Chondrocyte (in vitro differentiated cells): Measurements from ENCODE around the gene CLDN17. TPM values are rescaled to one million over a fixed set of nuclear protein-coding genes. Genes with fewer than 3 reads are reported as not detected.

Experiments
- DNase-seq: peaks from one replicate; pipeline ENCODE4 v3.0.0; 2021; ENCODE audit warnings: mixed read lengths, low spot score
- H3K27ac Mint-ChIP-seq: one replicate; pipeline ENCODE4 v1.8.0; 2021; ENCODE audit warnings: mild to moderate bottlenecking, moderate library complexity, mixed read lengths; ENCODE audit not compliant: unreplicated experiment
- H3K27me3 Mint-ChIP-seq: 2 replicates; pipeline ENCODE4 v1.8.0; 2021; ENCODE audit warnings: low read depth, mixed read lengths
- H3K36me3 Mint-ChIP-seq: 2 replicates; pipeline ENCODE4 v1.8.0; 2021; ENCODE audit warnings: low read depth, mixed read lengths
- H3K4me1 Mint-ChIP-seq: 2 replicates; pipeline ENCODE4 v1.8.0; 2021; ENCODE audit warnings: low read depth, mild to moderate bottlenecking, mixed read lengths
- H3K4me3 Mint-ChIP-seq: one replicate; pipeline ENCODE4 v1.8.0; 2021; ENCODE audit warnings: mild to moderate bottlenecking, moderate library complexity, mixed read lengths; ENCODE audit not compliant: unreplicated experiment
- H3K9me3 Mint-ChIP-seq: 2 replicates; pipeline ENCODE4 v1.8.0; 2021; ENCODE audit warnings: low read depth, mixed read lengths
- CTCF ChIP-seq: fragments of 200-600 bp; sonication (generic); IDR thresholded peaks from 2 replicates; pipeline ENCODE4 v1.5.0; 2021; ENCODE audit warnings: antibody characterized with exemption, mild to moderate bottlenecking, moderate library complexity
- total RNA-seq: library from RNA; stranded (reverse); gene quantifications from 3 replicates; pipeline ENCODE4 v1.2.1, GENCODE V29; 2021

The CLDN17 gene
- total RNA-seq, 1 donor from 2014 or later: not detected

GRCh38 chr21:30129246-30129645 is 37.4 kb downstream of the CLDN17 start:
- no peak overlapping the region for H3K27ac Mint-ChIP-seq
- H3K4me1 Mint-ChIP-seq: no peaks in the 10 kb centered on the region
- no peak for TF ChIP-seq CTCF
- no peak for DNase-seq
- H3K27me3 Mint-ChIP-seq: peaks cover 8% of the 10 kb centered on the region
- H3K36me3 Mint-ChIP-seq: no peaks in the 10 kb centered on the region
- H3K9me3 Mint-ChIP-seq: no peaks in the 10 kb centered on the region
- no peak overlapping the region for H3K4me3 Mint-ChIP-seq

GRCh38 chr21:30126576-30126975 is 40.0 kb downstream of the CLDN17 start:
- H3K4me1 Mint-ChIP-seq: no peaks in the 10 kb centered on the region

GRCh38 chr21:30117631-30118030 is 49.0 kb downstream of the CLDN17 start:
- no peaks in the 10 kb centered on the region for H3K36me3 Mint-ChIP-seq
- H3K27ac Mint-ChIP-seq: no peak overlapping the region
- H3K4me1 Mint-ChIP-seq: no peaks in the 10 kb centered on the region
- DNase-seq: no peak
- no peak for TF ChIP-seq CTCF
- peaks cover 6% of the 10 kb centered on the region for H3K9me3 Mint-ChIP-seq
- peaks cover 6% of the 10 kb centered on the region for H3K27me3 Mint-ChIP-seq
- no peak overlapping the region for H3K4me3 Mint-ChIP-seq

More at GRCh38 chr21:30126576-30126975, 40.0 kb downstream of the CLDN17 start:
- no peak for DNase-seq
- H3K36me3 Mint-ChIP-seq: no peaks in the 10 kb centered on the region
- peaks cover 3% of the 10 kb centered on the region for H3K27me3 Mint-ChIP-seq
- no peak overlapping the region for H3K4me3 Mint-ChIP-seq
- TF ChIP-seq CTCF: no peak
- H3K9me3 Mint-ChIP-seq: no peaks in the 10 kb centered on the region
- H3K27ac Mint-ChIP-seq: no peak overlapping the region

- Mint-ChIP-seq H3K4me3 (no peak overlapping the region), H3K9me3 (peaks cover 6% of the 10 kb centered on the region), H3K27ac (no peak overlapping the region), H3K27me3 (peaks cover 9% of the 10 kb centered on the region), H3K4me1 (no peaks in the 10 kb centered on the region), H3K36me3 (no peaks in the 10 kb centered on the region)
- no peak for DNase-seq
- no peak for TF ChIP-seq CTCF
Observed at GRCh38 chr21:30116479-30116878, 50.1 kb downstream of the CLDN17 start.

Other genes with a start within 250 kb of the CLDN17 start
- gene GRIK1, start 226.8 kb downstream of the CLDN17 start, total RNA-seq: 0.24 to 1.4 TPM (median 1.2 TPM) in 3 replicates
- gene CLDN8, start 49.3 kb upstream of the CLDN17 start, total RNA-seq: not detected in 3 replicates
- not detected in 3 replicates for gene KRTAP24-1, start 116.1 kb upstream of the CLDN17 start, total RNA-seq
- gene KRTAP25-1, start 122.7 kb upstream of the CLDN17 start, total RNA-seq: not detected in 3 replicates
- not detected in 3 replicates for gene KRTAP26-1, start 153.5 kb upstream of the CLDN17 start, total RNA-seq
- not detected in 3 replicates for gene KRTAP27-1, start 170.9 kb upstream of the CLDN17 start, total RNA-seq
- not detected in 3 replicates for gene KRTAP23-1, start 181.8 kb upstream of the CLDN17 start, total RNA-seq
- not detected in 3 replicates for gene KRTAP13-2, start 205.5 kb upstream of the CLDN17 start, total RNA-seq
- not detected in 3 replicates for gene KRTAP13-1, start 229.2 kb upstream of the CLDN17 start, total RNA-seq